ENCODE data around the gene BABAM2.

The BABAM2 gene

DNA sequence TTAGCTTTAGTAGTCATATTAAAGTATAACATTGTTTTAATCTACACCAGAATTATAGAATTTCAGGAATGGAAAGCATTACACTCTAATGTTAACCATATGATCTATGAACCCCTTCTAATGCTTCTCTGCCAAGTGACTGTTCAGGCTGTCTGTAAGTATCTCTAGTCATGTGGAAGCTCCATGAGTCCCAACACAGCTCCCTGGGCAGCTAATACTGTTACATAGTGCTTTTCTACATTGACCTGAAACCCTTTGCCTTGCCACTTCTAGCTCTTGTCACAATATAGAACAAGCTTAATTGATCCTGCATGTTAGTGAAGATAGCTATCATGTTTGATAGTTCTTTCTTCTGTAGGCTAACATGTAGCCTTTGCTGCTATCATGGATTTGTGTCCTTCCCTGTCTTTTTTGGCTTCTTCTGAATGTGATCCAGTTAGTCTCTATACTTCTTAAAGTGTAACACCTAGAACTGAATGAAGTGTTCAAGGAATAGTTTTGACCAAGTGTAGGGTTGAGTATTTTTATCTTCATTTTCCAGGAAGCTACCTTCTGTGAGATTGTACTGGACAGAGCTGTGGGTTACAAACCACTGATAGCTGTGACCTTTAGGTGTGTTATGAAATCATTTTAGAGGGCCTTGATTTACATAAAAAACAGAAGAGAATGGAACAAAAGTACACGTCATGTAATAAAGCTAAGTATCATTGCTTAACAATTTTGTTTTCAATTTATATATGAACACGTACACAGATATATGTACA is 23.7 kb downstream of the BABAM2 start:
- DNase-seq: no peak

DNA sequence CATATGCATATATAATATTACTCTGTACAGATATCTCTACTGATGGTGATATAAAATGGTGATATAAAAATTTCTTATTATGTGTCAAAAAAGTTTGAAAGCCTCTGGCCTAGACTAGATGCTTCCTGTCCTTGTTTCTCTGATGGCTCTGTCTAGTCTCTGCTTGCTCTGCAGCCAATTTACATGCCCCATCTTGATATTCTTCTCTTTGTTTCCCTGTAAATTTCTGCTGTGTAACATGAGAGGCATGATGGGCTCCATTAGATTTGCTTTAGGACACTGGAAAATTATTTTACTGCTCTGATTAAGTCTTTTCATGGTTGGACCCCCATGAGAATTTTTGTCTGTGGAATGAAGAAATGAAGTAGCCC is 24.3 kb downstream of the BABAM2 start:
- DNase-seq: no peak

DNA sequence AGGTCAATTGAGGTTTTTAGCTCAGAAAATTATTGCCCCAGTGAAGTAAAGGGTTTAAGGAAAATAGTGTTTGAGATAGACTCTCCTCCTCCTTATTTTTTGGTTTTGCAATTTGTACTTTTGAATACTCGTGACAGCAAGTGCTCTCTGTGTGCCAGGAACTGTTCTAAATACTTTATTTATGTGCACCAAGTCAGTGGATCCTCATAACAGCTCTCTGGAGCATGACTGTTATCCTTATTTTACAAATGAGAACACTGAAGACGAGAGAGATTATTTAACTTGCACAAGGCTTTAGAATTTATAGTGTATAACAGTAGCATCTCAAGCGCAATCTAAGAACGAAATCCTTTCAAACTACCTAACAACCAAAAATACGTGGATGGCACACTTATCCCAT is 24.7 kb downstream of the BABAM2 start:
- DNase-seq: no peak

DNA sequence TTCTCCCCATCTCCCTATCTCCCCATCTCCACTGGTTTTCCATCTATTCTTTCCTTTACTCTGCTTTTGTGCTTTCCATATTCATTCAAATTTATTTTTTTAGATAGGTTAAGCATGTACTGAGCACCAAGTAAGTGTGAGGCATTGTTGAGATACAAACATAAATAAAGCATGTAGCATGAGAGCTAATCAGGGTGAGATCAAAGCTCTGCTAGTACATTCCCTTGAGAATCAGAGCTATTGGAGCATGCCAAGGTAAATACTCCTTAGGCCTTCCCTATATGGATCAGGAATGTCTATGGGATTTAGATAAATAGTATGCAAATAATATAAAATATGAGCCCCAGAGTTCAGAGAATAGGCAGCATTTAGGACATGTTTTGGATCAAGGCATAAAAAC is 25.3 kb downstream of the BABAM2 start:
- DNase-seq: peak; percentile 7

DNA sequence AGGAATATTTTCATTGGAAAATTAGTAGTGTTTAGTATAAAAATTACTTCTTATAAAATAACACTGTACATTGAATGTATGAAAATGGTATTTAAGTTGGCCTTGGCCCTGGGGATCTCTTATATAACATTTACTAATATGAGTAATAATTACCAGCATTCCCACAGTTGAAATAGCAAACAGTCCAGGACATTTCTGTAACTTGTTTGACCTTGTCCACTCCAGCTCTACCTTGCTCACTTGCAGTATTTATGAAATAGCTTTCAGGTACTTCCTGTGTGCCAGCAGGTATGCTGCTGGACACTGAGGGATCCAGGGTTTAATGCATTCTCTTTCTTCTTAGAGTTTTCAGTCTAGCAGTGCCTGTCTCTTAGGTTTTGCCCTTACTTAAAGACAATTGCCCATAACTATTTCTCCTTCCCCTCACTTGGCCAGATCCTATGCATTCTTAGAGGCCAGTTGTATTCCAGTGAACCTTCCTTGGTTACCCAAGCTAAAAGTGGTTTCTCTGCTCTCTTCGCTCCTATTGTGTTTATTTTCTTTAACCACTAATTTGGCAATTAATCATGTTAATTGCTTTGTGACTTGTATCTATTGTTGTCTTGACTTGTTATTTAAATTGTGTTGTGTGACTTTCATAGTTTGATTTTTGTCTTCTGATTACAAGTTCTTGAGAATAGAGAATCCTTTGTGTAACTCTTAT is 25.9 kb downstream of the BABAM2 start:
- DNase-seq: no peak

DNA sequence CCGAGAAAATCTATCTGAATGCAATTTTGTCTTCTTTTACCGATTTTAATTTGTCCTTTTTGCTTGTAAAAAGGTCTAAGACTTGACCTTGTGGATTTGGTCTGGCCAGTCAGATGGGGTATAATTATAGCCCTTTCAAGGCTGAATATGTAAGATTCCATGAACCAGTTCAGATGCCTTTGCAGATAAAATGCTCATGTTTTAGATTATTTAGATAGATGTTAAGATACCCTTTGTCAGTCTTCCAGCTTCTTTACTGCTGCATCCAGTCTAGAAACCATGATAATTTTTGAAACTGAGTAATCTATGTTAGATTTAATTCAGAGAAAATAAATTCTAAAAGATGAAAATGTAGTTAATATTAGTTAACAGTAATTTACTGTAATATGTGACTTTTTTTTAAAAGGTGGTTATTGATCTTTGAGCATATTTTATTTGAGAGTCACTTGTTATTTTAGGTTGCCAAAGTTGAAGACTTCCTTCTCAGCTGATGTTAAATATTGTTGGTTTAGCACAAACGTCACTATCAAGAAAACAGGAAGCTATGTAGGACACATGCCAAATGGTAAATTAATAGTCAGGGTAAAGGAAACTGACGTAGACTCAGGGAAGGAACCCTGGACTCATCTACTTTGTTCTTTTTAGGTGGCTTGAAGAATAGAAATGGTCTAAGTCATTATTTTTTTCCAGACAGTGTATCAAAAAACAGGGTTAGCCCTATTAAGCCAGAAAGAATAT is 29.8 kb downstream of the BABAM2 start:
- DNase-seq: no peak

DNA sequence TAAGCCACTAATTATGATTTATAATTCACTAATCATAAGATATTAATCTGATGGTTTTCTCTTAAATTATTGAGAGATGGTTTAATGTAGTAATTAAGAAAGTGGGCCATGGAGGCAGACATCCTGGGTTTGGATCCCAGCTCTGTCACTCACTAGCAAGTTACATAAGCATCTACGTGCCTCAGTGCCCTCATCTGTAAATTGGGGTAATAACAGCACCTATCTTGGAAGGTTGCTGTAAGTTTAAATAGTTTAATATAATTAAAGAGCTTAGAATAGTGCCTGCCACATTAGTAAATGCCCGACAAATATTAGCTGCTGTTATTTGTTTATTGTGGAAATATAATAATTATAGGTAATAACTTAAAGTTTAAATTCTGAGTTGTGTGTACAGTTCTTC is 30.9 kb downstream of the BABAM2 start:
- DNase-seq: no peak

DNA sequence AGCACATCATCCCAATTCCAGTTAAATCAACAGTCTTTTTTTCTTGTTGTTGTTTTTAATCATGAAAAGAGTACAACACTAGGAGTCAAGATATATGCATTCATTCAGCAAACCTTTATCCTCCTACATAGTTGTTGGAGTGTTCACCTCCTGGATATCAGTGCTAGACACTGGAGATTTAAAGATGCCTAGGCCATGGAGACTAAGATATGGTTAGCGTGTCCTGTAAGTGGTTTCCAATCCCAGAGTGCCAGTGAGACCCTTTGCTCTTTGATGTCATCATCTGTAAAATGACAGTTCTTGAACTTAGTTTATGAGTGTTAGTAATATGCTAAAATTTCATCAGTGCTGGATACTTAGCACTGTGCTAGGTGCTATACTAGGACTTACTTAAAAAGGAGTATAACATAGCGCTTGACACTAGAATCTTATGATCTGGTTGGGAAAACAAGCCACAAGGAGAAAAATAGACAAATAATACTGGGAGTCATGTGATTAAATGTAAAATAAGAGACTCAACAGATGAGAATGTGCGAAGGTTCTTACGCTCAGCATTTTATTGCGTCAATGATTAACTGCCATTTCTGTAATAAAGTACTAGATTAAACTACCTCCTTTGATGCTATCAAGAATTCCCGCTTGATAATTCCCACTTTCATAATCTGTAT is 31.5 kb downstream of the BABAM2 start:
- DNase-seq: no peak

DNA sequence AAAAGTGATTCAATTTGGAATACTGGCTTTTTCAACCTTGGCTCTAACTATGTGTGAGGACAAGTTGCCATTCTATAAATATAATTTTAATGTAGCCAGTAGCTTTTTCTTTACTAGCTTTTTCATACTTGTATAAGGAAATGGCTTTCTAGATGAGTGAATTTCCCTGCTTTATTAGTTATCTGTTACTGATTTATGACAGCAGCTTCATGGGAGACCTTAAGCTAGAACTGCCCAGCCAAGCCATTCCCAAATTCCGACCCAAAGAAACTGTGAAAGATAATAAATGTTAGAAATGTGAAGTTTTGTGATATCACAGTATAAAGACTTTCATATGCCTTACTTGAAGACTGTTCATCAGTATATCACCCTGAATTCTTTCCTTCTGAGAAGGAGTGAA is 32.3 kb downstream of the BABAM2 start:
- no peak for DNase-seq

DNA sequence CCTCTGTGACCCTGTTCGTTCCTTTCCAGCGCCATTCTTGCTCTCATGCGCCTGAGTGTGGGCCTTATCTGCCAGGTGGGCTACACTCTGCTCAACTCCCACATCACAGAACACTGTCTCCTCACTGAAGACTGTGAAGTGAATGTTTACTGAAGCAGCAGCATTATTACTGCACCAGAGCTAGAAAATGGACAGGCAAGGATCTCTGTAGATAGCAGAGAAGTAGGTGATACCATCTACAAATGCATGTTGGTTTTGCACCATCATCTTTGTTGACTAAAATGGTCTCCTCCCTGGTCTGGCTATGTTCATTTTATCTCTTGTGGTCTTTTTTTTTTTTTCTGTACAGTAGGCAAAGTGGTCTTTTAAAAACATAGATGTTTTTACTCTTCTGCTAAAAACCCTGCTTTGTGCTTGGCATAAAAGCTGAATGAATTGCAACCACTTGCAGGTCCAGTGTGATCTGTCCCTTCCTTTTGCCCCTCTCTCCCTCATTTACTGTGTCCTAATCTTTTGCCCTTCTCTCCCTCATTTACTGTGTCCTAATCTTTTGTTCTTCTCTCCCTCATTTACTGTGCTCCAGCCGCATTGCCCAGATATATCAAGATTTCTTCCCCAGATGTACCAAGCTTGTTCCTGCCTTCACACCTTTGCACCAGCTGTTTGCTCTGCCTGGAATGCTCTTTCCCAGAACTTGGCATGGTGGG is 35.4 kb downstream of the BABAM2 start:
- no peak for DNase-seq

DNA sequence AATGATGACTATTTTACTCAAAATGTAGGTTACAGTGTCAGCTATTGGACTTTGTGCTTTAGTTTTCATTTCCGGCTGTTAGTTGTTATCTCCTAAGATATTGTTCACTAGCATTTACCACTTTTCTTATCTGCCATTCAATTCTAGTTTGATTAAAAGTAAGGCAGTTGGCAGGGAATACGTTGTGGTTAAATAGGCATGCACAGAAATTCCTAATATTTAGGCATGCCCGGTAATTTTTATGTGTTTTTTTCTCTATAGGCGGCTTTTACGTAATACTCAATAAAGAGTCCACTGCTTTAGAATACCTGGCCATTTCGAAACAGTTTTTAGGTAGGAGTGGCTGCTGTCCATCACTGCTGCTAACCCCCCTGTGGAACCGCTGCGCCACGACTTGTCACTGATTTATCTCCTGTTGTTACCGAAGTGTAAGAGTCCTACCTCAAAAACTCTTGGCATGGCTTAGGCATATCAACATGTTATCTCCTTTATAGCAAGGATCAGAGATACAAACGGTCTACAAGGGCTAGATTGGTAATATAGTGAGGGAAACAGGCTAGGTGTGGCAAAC is 39.5 kb downstream of the BABAM2 start:
- no peak for DNase-seq

DNA sequence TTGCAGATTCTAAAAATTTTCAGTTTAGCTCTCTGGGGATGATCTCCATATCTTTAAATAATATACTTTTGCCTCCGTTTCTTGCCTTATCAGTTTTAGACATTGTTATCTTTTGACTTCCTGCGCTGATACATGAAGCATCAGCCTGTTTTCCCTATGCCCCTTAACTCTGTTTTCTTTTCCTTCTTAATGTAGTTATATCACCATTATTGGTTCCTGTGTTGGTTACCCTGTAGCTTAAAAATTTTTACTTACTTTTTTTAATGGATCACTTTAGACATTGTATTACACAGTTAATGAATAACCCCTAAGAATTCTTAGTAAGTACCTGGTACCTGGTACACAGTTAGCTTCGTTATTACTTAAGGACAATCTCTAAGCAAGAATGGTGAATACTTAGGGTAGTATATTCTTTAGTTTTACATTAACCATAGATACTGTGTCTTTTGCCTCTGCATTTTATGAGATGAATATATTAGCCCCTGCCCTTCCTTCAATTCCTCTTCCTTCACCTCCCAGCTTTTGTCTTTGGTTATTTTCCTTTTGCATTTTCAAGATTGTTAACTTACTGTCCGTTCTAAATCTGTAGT is 40.9 kb downstream of the BABAM2 start:
- no peak for DNase-seq

DNA sequence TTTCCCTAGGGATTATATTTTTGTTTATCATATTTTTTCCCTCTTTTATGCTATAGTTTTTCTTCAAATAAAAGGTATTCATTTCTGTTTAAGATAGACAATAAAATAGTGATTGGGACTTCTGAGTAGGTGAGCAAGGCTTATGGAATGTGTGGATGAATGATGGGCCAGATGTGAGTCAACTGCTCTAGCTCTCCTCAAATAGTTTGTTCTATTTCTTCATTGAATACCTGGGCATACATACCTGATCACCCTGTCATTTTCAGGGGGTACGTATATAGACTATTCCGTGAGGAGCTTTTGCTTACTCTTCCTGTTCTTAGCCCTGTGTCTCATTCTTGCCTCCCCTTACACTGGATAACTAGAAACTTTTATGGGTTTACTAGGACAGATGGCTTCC is 41.9 kb downstream of the BABAM2 start:
- no peak for DNase-seq

DNA sequence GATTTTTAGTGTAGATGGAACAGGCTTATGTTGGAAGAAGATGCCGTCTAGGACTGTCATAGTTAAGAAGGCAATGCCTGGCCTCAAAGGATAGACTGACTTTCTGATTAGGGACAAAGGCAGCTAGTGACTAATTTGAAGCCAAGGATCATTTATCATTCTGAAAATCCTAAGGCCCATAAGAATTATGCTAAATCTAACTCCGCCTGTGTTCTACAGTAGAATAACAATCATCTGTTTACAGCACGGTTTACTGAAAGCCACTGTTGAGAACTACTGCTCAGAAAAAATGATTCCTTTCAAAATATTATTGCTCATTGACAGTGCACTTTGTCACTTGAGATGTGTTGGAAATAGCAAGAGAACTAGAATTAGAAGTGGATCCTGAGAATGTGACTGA is 44.5 kb downstream of the BABAM2 start:
- DNase-seq: no peak

DNA sequence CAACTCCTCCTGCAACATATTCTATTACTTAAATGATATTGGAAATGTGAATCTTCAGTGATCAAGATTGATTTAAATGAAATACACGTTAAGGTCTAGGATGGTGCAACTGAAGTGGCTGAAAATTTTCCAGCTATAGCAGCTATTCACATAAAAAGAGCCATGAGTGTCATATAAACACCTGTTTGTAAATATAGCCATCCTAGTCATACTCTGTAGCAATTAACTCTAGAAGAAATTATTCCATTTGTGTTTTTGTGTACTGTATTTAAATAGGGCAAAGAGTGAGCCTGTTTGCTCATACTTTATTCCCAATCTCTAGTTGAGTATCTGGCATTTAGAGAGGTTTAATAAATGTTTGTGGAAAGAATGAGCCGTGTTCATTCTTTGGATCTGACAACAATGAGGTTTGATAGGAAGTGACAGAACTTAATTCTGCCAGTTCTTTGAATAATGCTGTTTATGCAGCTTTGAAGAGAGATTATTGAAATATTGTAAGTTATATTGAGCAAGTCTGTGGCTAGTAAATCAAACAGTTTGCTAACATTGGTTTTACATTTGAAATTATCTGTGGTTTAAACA is 49.7 kb downstream of the BABAM2 start:
- DNase-seq: no peak

DNA sequence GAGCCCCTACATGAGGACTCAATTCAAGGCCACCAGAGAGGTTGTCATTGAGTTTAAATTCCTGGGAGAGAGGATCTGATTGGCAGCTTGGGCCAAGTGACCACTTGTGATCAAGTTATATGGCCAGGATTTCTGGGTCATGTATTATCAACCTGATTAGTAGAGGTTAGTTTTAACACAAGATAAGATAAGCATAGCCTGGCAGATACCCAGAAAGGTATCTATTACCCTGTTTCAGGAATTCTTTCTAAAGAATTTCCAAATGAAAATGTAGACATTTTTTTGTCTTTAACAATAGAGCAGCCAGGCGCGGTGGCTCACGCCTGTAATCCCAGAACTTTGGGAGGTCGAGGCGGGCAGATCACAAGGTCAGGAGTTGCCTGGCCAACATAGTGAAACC is 50.5 kb downstream of the BABAM2 start:
- DNase-seq: no peak

DNA sequence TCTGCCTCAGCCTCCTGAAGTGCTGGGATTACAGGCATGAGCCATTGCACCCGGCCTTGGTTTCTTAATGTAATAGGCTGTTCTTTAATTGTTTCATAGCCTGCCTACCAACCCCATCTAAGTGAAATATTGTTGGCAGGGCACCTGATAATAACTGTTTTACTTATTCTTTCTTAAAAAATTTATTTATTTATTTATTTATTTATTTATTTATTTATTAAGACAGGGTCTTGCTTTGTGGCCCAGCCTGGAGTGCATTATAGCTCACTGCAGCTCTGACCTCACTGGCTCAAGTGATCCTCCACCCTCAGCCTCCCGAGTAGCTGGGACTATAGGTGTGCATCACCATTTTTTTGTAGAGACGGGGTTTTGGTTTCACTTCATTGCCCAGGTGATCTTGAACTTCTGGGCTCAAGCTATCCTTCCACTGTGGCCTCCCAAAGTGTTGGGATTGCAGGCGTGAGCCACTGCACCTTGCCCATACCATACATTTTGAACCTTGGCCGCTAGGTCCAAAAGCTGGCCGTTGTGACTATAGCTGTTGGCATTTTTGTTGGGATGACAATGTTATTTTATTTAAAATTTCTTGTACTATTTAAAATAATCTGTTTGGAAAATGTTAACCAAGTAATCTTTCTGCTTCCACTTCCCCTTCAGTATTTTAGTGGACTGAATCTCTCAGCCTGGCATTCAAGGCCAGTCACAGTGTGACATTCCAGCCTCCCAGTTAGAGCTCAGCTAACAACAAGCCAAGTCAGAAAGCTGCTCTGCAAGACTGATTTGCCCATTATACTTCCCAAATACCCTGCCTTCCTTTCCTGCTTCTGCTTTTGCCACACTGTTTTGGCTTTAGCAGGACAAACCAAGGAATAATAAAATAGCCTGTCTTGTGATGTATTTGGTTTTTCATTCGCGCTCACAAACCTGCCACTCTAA is 52.4 kb downstream of the BABAM2 start:
- no peak for DNase-seq

DNA sequence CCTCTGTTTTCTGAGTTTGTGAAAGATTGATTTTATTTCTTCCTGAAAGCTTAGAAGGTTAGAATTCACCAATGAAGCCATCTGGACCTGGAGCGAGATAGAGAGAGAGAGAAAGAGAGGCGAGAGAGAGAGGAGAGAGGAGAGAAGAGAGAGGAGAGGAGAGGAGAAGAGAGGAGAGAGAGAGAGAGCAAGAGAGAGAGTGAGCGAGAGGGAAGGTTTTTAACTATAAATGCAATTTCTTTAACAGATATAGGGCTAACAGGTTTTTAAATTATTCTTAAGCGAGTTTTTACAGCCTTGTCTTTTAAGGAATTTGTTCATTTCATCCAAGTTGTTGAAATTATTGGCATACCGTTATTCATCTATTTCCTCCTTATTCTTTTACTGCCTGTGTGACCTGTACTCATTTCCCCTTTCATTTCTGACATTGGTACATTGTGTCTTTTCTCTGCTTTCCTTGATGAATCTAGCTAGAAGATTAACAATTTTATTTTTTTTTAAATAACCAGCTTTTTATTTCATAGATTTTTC is 56.1 kb downstream of the BABAM2 start:
- DNase-seq: no peak

DNA sequence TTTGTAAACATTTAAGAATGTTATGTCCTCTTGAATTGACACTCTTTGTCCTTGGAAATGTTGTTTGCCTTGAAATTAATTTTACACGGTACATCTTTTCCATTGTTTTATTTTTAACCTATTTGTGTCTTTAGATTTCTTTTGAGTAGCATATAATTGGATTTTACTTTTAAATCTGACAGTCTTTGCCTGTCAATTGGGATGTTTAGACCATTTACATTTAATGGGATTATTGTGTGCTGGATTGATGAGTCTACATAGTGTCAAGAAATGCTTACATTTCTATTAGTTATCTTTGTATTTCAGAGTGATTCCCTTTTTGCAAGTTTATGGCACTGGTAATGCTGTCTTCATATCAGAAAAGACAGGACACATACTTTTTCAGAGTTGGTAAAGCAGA is 61.5 kb downstream of the BABAM2 start:
- no peak for DNase-seq

DNA sequence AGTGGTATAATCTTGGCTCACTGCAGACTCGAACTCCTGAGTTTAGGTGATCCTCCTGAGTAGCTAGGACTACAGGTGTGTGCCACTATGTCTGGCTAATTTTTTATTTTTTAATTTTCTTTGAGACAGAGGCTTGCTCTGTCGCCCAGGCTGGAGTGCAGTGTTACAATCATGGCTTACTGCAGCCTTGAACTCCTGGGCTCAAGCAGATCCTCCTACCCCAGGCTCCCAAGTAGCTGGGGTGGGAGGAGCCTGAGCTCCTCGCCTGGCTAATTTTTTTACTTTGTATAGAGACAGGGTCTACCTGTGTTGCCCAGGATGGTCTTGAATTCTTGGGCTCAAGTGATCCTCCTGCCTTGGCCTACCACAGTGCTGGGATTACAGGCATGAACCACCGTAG is 62.5 kb downstream of the BABAM2 start:
- no peak for DNase-seq
